PFSK-1 (cell line): ENCODE data around the gene USP20. TPM values are rescaled to one million over a fixed set of nuclear protein-coding genes. Genes with fewer than 3 reads are reported as not detected.

Source experiments
- FOXP2 ChIP-seq: optimal IDR thresholded peaks from 2 replicates; pipeline ENCODE3; 2011; ENCODE audit warnings: borderline replicate concordance, control low read depth, inconsistent platforms; ENCODE audit not compliant: insufficient read depth; ENCODE audit errors: extremely low read length, extremely low read depth
- POLR2AphosphoS5 ChIP-seq: IDR thresholded peaks from 2 replicates; pipeline ENCODE4 v1.6.1; 2012; ENCODE audit warnings: low read depth, mild to moderate bottlenecking, control low read depth, low read length, moderate library complexity
- REST ChIP-seq, 2 experiments: IDR thresholded peaks; 2 replicates each; pipeline versions ENCODE4 v1.6.1 to v1.8.0; 2011 to 2012; ENCODE audit warnings: low read depth in 2 of 2, low read length in 2 of 2, control low read depth in 1 of 2, inconsistent platforms in 1 of 2, mild to moderate bottlenecking in 1 of 2, moderate library complexity in 1 of 2; ENCODE audit not compliant: insufficient read depth in 1 of 2
- SIN3A ChIP-seq: IDR thresholded peaks from 2 replicates; pipeline ENCODE4 v1.6.1; 2012; ENCODE audit warnings: mild to moderate bottlenecking, low read length, moderate library complexity, borderline replicate concordance; ENCODE audit not compliant: insufficient read depth
- TAF1 ChIP-seq: IDR thresholded peaks from 2 replicates; pipeline ENCODE4 v1.6.1; 2012; ENCODE audit warnings: low read length, control low read depth, borderline replicate concordance; ENCODE audit not compliant: insufficient read depth
- polyA plus RNA-seq: library from polyadenylated mRNA; unstranded; fragments of >200 nt; gene quantifications from one replicate; pipeline ENCODE4 v1.2.1, GENCODE V29; 2012; ENCODE audit warnings: low read depth, missing spikeins; ENCODE audit not compliant: insufficient read length

Gene USP20
- polyA plus RNA-seq: 24.4 TPM

DNA sequence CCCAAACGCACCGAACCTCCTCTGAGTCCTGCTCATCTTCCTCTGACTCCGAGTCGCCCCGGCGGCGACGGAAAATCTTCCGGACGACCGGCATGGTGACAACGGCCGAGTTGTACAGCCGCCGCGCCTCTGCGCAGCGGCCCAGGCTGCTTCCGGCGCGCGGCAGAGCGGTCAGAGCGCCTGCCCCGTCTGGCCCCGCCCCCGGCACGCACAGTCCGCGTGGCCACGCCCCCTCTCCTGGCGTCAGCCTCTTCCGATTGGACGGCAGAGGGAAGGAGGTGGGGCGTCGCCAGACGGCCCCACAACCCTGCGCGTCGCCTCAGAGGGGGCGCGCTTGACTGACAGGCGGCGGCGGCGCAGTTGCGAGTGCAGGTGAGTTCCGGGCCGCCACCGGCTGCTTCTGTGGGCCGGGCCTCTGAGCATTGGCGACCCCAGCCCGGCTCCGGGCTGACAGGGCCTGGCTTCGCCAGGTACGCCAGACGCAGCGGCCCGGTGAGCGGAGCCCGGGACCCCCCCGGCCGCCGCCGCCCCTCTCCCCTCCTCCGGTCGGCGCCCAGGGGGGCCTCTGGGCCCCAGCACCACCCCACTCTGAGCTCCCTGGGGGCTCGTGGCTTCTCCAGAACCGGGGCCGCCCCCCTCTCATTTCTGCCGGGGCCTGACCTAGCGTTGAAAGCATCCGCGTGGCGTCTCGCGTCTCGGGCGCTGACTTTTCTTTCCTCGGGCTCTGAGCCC lies at the start of gene USP20, which contains the start of gene C9orf78:
TSS of gene USP20 (plus strand) at position 331 of the 732 bp plus-strand sequence. CDS start 17,098 bp downstream, outside the sequence.
TSS of gene C9orf78 (minus strand) at position 148 of the 732 bp plus-strand sequence. CDS start at position 94, 54 bp downstream.
- TF ChIP-seq FOXP2: no peak
- peak; percentile 66; the same call in 1 of the 2 replicates for TF ChIP-seq TAF1
- TF ChIP-seq SIN3A: peak; percentile 89; the same call in 1 of the 2 replicates
- TF ChIP-seq POLR2AphosphoS5: peak; percentile 85

DNA sequence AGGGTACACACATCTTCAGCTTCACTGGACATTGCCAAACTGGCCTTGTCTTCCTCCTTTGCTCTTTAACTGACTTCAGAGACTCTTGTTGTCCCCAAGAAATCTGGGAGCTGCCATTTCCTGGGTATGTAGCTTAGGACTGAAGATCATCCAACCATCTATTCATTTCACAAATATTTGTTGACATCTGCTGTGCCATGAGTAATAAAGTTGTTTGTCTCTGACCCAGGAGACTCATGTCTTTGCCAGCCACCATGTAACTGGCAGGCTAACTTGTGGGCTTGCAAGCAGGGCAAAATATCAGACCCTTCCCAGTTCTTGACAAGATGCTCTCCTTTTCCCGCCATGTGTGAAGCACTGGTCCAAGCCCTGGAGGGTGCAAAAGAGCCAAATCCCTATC lies 49.4 kb upstream of the USP20 start:
- TF ChIP-seq TAF1 (no peak), FOXP2 (no peak), SIN3A (no peak), POLR2AphosphoS5 (no peak), REST (IDR thresholded peaks at IDR 0.05; ENCODE audit: insufficient read depth in 1 of 2, low read depth in 2 of 2, low read length in 2 of 2) (no peak)

DNA sequence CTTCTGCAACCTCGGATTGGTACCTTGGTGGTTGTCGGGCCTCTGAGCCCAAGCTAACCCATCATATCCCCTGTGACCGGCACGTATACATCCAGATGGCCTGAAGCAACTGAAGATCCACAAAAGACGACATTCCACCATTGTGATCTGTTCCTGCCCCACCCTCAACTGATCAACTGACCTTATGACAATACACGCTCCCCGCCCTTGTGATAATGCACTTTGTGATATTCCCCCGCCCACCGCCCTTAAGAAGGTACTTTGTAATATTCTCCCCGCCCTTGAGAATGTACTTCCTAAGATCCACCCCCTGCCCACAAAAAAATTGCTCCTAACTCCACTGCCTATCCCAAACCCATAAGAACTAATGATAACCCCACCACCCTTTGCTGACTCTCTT lies 48.8 kb upstream of the USP20 start:
- TF ChIP-seq TAF1: no peak

DNA sequence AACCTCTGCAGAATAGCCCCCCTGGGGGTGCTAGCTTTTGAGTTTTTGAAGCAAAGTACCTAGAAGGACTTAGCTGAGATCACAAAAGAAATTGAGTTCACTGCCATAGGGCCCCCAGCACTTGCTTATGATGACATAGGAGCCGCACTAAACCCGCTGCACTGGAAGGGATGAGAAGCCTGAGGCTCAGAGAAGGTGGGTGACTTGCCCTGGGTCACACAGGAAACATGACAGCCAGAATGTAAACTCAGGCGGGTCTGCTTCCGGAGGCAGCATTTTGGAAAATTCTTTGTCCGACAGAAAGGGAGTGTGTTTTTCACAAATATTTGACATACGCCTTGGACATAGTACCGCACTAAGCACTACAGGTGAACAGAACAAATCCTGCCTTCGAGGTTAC lies 40.7 kb upstream of the USP20 start:
- TF ChIP-seq FOXP2 (no peak), REST (IDR thresholded peaks at IDR 0.05; ENCODE audit: insufficient read depth in 1 of 2, low read depth in 2 of 2, low read length in 2 of 2) (no peak), SIN3A (no peak), POLR2AphosphoS5 (no peak), TAF1 (no peak)

- no peak for TF ChIP-seq POLR2AphosphoS5
- TF ChIP-seq SIN3A: no peak
- no peak for TF ChIP-seq TAF1
- no peak for TF ChIP-seq REST (IDR thresholded peaks at IDR 0.05; ENCODE audit: insufficient read depth in 1 of 2, low read depth in 2 of 2, low read length in 2 of 2)
- no peak for TF ChIP-seq FOXP2
These were observed 36.3 kb upstream of the USP20 start for GRCh38 chr9:129798973-129799372.

GRCh38 chr9:129801504-129801903 lies 33.8 kb upstream of the USP20 start:
- TF ChIP-seq POLR2AphosphoS5 (no peak), SIN3A (no peak), REST (IDR thresholded peaks at IDR 0.05; ENCODE audit: insufficient read depth in 1 of 2, low read depth in 2 of 2, low read length in 2 of 2) (no peak), FOXP2 (no peak), TAF1 (no peak)
